HEK293 (cell line): ENCODE measurements around the gene APOC3.
A peak's percentile ranks its signal among the peaks of the same experiment; 100 is the strongest.

ENCODE experiments used
- CTCF ChIA-PET: fragments of 350-600 bp; formaldehyde crosslinking; extraction: SDS; loops from one replicate; lab custom pipeline; 2021; ENCODE audit warnings: antibody characterized with exemption; lab: Yijun Ruan, JAX
- POLR2A ChIA-PET: fragments of 300-600 bp; formaldehyde crosslinking; extraction: SDS; loops from one replicate; lab custom pipeline; 2020; ENCODE audit warnings: antibody characterized with exemption, inconsistent platforms; lab: Yijun Ruan, JAX
- H3K27ac ChIP-seq: fragments of 200-500 bp; sonication (Bioruptor generic); 2 replicates; pipeline ENCODE4 v1.5.1; 2014; ENCODE audit warnings: low read depth, low read length, control low read depth, inconsistent platforms; ENCODE audit errors: extremely low read depth
- H3K36me3 ChIP-seq, 2 experiments: fragments of 200-500 bp in 1 of 2; sonication (Bioruptor generic) in 1 of 2; 1 replicate in 1 of 2; 2 replicates in 1 of 2; pipeline ENCODE4 v1.5.1; 2014 to 2017; ENCODE audit warnings: inconsistent platforms in 2 of 2, low read length in 2 of 2; ENCODE audit not compliant: control insufficient read depth in 2 of 2, insufficient read depth in 1 of 2
- H3K4me1 ChIP-seq: fragments of 200-500 bp; sonication (Bioruptor generic); 2 replicates; pipeline ENCODE4 v1.5.1; 2014; ENCODE audit warnings: mild to moderate bottlenecking, low read length, inconsistent platforms; ENCODE audit not compliant: control insufficient read depth, insufficient read depth
- H3K4me3 ChIP-seq: 2 replicates; pipeline ENCODE4 v1.5.1; 2011; ENCODE audit warnings: low read depth, mild to moderate bottlenecking, control low read depth, low read length, moderate library complexity
- H3K9me3 ChIP-seq: fragments of 200-500 bp; sonication (Bioruptor generic); 2 replicates; pipeline ENCODE4 v1.5.1; 2014; ENCODE audit warnings: low read depth, low read length, inconsistent platforms; ENCODE audit not compliant: control insufficient read depth, insufficient read depth
- GLIS2 ChIP-seq: fragments of 450-650 bp; formaldehyde crosslinking; IDR thresholded peaks from 2 replicates; pipeline ENCODE4 v1.5.1; 2016; ENCODE audit warnings: missing biosample characterization, missing genetic modification characterization
- KLF1 ChIP-seq: fragments of 450-650 bp; formaldehyde crosslinking; IDR thresholded peaks from 2 replicates; pipeline ENCODE4 v1.5.1; 2016; ENCODE audit warnings: missing biosample characterization, missing genetic modification characterization
- KLF10 ChIP-seq: fragments of 450-650 bp; IDR thresholded peaks from 2 replicates; pipeline ENCODE4 v1.5.1; 2018; ENCODE audit warnings: missing biosample characterization, mild to moderate bottlenecking, missing genetic modification characterization
- PRDM6 ChIP-seq: fragments of 450-650 bp; formaldehyde crosslinking; IDR thresholded peaks from 2 replicates; pipeline ENCODE4 v1.5.1; 2017; ENCODE audit warnings: missing biosample characterization, missing genetic modification characterization
- RBAK ChIP-seq: fragments of 450-650 bp; formaldehyde crosslinking; IDR thresholded peaks from 2 replicates; pipeline ENCODE4 v1.5.1; 2016; ENCODE audit warnings: missing biosample characterization, missing genetic modification characterization
- WT1 ChIP-seq: fragments of 450-650 bp; formaldehyde crosslinking; IDR thresholded peaks from 2 replicates; pipeline ENCODE4 v1.5.1; 2016; ENCODE audit warnings: missing biosample characterization, missing genetic modification characterization
- YY1 ChIP-seq: fragments of 450-650 bp; formaldehyde crosslinking; IDR thresholded peaks from 2 replicates; pipeline ENCODE4 v1.5.1; 2018; ENCODE audit warnings: missing biosample characterization, missing genetic modification characterization
- YY2 ChIP-seq: fragments of 450-650 bp; formaldehyde crosslinking; IDR thresholded peaks from 2 replicates; pipeline ENCODE4 v1.5.1; 2016; ENCODE audit warnings: missing biosample characterization, missing genetic modification characterization
- ZBTB10 ChIP-seq: fragments of 450-650 bp; formaldehyde crosslinking; IDR thresholded peaks from 2 replicates; pipeline ENCODE4 v1.5.1; 2016; ENCODE audit warnings: missing biosample characterization, missing genetic modification characterization
- ZBTB11 ChIP-seq: fragments of 450-650 bp; formaldehyde crosslinking; conservative IDR thresholded peaks from 2 replicates; pipeline ENCODE4 v1.5.1; 2016; ENCODE audit warnings: low read depth, missing biosample characterization, missing genetic modification characterization
- ZBTB8A ChIP-seq: fragments of 450-650 bp; formaldehyde crosslinking; IDR thresholded peaks from 2 replicates; pipeline ENCODE4 v1.5.1; 2016; ENCODE audit warnings: missing biosample characterization, missing genetic modification characterization
- ZFP69B ChIP-seq: fragments of 450-650 bp; formaldehyde crosslinking; IDR thresholded peaks from 2 replicates; pipeline ENCODE4 v1.5.1; 2016; ENCODE audit warnings: missing biosample characterization, missing genetic modification characterization
- ZNF174 ChIP-seq: fragments of 450-650 bp; formaldehyde crosslinking; IDR thresholded peaks from 2 replicates; pipeline ENCODE4 v1.5.0; 2017; ENCODE audit warnings: missing biosample characterization, mild to moderate bottlenecking, missing genetic modification characterization
- ZNF211 ChIP-seq: fragments of 450-650 bp; formaldehyde crosslinking; IDR thresholded peaks from 2 replicates; pipeline ENCODE4 v1.5.1; 2016; ENCODE audit warnings: low read depth, missing biosample characterization, missing genetic modification characterization
- ZNF214 ChIP-seq: fragments of 450-650 bp; formaldehyde crosslinking; IDR thresholded peaks from 2 replicates; pipeline ENCODE4 v1.5.1; 2017; ENCODE audit warnings: missing biosample characterization, mild to moderate bottlenecking, missing genetic modification characterization, borderline replicate concordance
- ZNF311 ChIP-seq: fragments of 450-650 bp; formaldehyde crosslinking; IDR thresholded peaks from 2 replicates; pipeline ENCODE4 v1.5.1; 2017; ENCODE audit warnings: missing biosample characterization, missing genetic modification characterization, borderline replicate concordance
- ZNF529 ChIP-seq: fragments of 450-650 bp; formaldehyde crosslinking; IDR thresholded peaks from 2 replicates; pipeline ENCODE4 v1.5.1; 2017; ENCODE audit warnings: missing genetic modification characterization, missing biosample characterization; ENCODE audit not compliant: insufficient replicate concordance
- ZNF645 ChIP-seq: fragments of 450-650 bp; formaldehyde crosslinking; IDR thresholded peaks from 2 replicates; pipeline ENCODE4; 2016; ENCODE audit warnings: missing biosample characterization, missing genetic modification characterization
- ZNF658 ChIP-seq: fragments of 450-650 bp; formaldehyde crosslinking; IDR thresholded peaks from 2 replicates; pipeline ENCODE4; 2016; ENCODE audit warnings: missing biosample characterization, missing genetic modification characterization
- ZNF777 ChIP-seq: fragments of 450-650 bp; formaldehyde crosslinking; IDR thresholded peaks from 2 replicates; pipeline ENCODE4 v1.5.1; 2017; ENCODE audit warnings: missing biosample characterization, missing genetic modification characterization, borderline replicate concordance

APOC3 gene

GRCh38 chr11:116787786-116788486, 41.8 kb upstream of the APOC3 start, which contains the start of gene ZPR1 (continued):
- TF ChIP-seq ZBTB10 (peak; percentile 85), ZNF658 (no peak), GLIS2 (tag by site-specific recombination) (peak; percentile 33; the same call in 1 of the 2 replicates), WT1 (0 out of 2 replicates have a peak, but pooled peaks have one; percentile 21), RBAK (no peak), ZNF174 (no peak), ZNF777 (tag by site-specific recombination) (peak; percentile 52), ZBTB11 (tag by site-specific recombination) (peak; percentile 70), ZNF211 (tag by site-specific recombination) (no peak), KLF1 (no peak), ZNF529 (tag by site-specific recombination) (no peak), PRDM6 (no peak), KLF10 (tag by site-specific recombination) (peak; percentile 83), YY1 (tag by site-specific recombination) (peak; percentile 49; the same call in 1 of the 2 replicates), ZBTB8A (tag by site-specific recombination) (peak; percentile 68), ZFP69B (tag by site-specific recombination) (no peak)

- POLR2A ChIA-PET, result interaction anchor here (2.0 to 2.6 kb wide), 2 partner anchors 15 to 47 kb away, joined by 7 to 14 read pairs; partner anchors contain the start of gene BUD13
- CTCF ChIA-PET, result interaction anchor here (0.6 to 6.9 kb wide), 4 partner anchors 47 to 533 kb away, joined by 4 to 89 read pairs (median 10); no protein-coding TSS in a partner anchor
- H3K4me3 ChIP-seq, result peak overlapping the region; percentile 81
- H3K4me1 ChIP-seq, result no peaks in the 10 kb centered on the region
- H3K36me3 ChIP-seq, result peaks cover 0 to 35% of the 10 kb centered on the region in 2 experiments; a peak in 1 of 3 replicates
- no peak overlapping the region for H3K27ac ChIP-seq
- H3K9me3 ChIP-seq, result no peaks in the 10 kb centered on the region
- no peak for TF ChIP-seq ZNF645 (tag by site-specific recombination)
- no peak for TF ChIP-seq ZNF214 (tag by site-specific recombination)
- no peak for TF ChIP-seq ZNF311 (tag by site-specific recombination)
- TF ChIP-seq YY2 (tag by site-specific recombination), result no peak
Measured at GRCh38 chr11:116788534-116788933, 41.2 kb upstream of the APOC3 start.
